H1 (cell line): ENCODE results near the gene RAET1L. TPM values are rescaled to one million over a fixed set of nuclear protein-coding genes. Genes with fewer than 3 reads are reported as not detected.

ENCODE experiments used
- RNF2 ChIP-seq: fragments of 200-900, 300-1000 bp; sonication (generic); IDR thresholded peaks from 2 replicates; pipeline ENCODE4 v1.7.1; 2016; ENCODE audit warnings: borderline replicate concordance, low read depth, mild to moderate bottlenecking, antibody characterized with exemption, low read length; ENCODE audit not compliant: poor library complexity, severe bottlenecking; ENCODE audit errors: missing control alignments
- TBP ChIP-seq: IDR thresholded peaks from 2 replicates; pipeline ENCODE4 v1.6.1; 2011; ENCODE audit warnings: low read depth, low read length, improper control_type of control experiment
- polyA plus RNA-seq, 7 experiments: library from polyadenylated mRNA; depleted of rRNA in 3 of 7; stranded (reverse) in 5 of 7; unstranded in 2 of 7; fragments of >200 nt in 5 of 7; fragments of 200-250 nt in 2 of 7; gene quantifications; 1 replicate in 5 of 7; 2 replicates in 1 of 7; 4 replicates in 1 of 7; pipeline versions ENCODE4 v1.2.1 to v1.2.3, GENCODE V29; 2011 to 2013; ENCODE audit warnings: missing spikeins in 2 of 7, mixed read lengths in 2 of 7
- total RNA-seq: library from RNA; stranded (reverse); fragmentation: NEBNext Ultra II Directional; extraction: Animal tissue kit (Norgen Biotek cat#: 25700); gene quantifications from 2 replicates; pipeline ENCODE4 v1.2.1, GENCODE V29; 2021
- TF ChIP-seq, protein P1 (sequence below): fragments of 300-600 bp; sonication (generic); IDR thresholded peaks from 2 replicates; pipeline ENCODE4 v1.7.1; 2012; ENCODE audit warnings: low read length, moderate library complexity, mild to moderate bottlenecking, inconsistent platforms; ENCODE audit not compliant: insufficient replicate concordance

The RAET1L gene
- total and polyA plus RNA-seq, 2 of the 8 experiments (the other 6 are each of a cell fraction or from before 2014, with no cell fraction given): not detected

GRCh38 chr6:150029276-150029675 is 3.9 kb upstream of the RAET1L start (continued):
- TF ChIP-seq, protein P1, sequence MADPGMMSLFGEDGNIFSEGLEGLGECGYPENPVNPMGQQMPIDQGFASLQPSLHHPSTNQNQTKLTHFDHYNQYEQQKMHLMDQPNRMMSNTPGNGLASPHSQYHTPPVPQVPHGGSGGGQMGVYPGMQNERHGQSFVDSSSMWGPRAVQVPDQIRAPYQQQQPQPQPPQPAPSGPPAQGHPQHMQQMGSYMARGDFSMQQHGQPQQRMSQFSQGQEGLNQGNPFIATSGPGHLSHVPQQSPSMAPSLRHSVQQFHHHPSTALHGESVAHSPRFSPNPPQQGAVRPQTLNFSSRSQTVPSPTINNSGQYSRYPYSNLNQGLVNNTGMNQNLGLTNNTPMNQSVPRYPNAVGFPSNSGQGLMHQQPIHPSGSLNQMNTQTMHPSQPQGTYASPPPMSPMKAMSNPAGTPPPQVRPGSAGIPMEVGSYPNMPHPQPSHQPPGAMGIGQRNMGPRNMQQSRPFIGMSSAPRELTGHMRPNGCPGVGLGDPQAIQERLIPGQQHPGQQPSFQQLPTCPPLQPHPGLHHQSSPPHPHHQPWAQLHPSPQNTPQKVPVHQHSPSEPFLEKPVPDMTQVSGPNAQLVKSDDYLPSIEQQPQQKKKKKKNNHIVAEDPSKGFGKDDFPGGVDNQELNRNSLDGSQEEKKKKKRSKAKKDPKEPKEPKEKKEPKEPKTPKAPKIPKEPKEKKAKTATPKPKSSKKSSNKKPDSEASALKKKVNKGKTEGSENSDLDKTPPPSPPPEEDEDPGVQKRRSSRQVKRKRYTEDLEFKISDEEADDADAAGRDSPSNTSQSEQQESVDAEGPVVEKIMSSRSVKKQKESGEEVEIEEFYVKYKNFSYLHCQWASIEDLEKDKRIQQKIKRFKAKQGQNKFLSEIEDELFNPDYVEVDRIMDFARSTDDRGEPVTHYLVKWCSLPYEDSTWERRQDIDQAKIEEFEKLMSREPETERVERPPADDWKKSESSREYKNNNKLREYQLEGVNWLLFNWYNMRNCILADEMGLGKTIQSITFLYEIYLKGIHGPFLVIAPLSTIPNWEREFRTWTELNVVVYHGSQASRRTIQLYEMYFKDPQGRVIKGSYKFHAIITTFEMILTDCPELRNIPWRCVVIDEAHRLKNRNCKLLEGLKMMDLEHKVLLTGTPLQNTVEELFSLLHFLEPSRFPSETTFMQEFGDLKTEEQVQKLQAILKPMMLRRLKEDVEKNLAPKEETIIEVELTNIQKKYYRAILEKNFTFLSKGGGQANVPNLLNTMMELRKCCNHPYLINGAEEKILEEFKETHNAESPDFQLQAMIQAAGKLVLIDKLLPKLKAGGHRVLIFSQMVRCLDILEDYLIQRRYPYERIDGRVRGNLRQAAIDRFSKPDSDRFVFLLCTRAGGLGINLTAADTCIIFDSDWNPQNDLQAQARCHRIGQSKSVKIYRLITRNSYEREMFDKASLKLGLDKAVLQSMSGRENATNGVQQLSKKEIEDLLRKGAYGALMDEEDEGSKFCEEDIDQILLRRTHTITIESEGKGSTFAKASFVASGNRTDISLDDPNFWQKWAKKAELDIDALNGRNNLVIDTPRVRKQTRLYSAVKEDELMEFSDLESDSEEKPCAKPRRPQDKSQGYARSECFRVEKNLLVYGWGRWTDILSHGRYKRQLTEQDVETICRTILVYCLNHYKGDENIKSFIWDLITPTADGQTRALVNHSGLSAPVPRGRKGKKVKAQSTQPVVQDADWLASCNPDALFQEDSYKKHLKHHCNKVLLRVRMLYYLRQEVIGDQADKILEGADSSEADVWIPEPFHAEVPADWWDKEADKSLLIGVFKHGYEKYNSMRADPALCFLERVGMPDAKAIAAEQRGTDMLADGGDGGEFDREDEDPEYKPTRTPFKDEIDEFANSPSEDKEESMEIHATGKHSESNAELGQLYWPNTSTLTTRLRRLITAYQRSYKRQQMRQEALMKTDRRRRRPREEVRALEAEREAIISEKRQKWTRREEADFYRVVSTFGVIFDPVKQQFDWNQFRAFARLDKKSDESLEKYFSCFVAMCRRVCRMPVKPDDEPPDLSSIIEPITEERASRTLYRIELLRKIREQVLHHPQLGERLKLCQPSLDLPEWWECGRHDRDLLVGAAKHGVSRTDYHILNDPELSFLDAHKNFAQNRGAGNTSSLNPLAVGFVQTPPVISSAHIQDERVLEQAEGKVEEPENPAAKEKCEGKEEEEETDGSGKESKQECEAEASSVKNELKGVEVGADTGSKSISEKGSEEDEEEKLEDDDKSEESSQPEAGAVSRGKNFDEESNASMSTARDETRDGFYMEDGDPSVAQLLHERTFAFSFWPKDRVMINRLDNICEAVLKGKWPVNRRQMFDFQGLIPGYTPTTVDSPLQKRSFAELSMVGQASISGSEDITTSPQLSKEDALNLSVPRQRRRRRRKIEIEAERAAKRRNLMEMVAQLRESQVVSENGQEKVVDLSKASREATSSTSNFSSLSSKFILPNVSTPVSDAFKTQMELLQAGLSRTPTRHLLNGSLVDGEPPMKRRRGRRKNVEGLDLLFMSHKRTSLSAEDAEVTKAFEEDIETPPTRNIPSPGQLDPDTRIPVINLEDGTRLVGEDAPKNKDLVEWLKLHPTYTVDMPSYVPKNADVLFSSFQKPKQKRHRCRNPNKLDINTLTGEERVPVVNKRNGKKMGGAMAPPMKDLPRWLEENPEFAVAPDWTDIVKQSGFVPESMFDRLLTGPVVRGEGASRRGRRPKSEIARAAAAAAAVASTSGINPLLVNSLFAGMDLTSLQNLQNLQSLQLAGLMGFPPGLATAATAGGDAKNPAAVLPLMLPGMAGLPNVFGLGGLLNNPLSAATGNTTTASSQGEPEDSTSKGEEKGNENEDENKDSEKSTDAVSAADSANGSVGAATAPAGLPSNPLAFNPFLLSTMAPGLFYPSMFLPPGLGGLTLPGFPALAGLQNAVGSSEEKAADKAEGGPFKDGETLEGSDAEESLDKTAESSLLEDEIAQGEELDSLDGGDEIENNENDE: no peak
- TF ChIP-seq RNF2: no peak
- TF ChIP-seq TBP: no peak
